A204.1 (cell line): ENCODE measurements around the gene TACR1.
"Not testable (repeated sequence)": the region's sequence is repeated elsewhere in the genome, so short reads cannot be mapped to it uniquely, and the experiment has no call there.

ENCODE experiments used
- FAIRE-seq: peaks from 2 replicates; lab custom pipeline; 2012; peaks lifted over from hg19 to GRCh38; lab: Jason Lieb, UNC

The TACR1 gene, protein sequence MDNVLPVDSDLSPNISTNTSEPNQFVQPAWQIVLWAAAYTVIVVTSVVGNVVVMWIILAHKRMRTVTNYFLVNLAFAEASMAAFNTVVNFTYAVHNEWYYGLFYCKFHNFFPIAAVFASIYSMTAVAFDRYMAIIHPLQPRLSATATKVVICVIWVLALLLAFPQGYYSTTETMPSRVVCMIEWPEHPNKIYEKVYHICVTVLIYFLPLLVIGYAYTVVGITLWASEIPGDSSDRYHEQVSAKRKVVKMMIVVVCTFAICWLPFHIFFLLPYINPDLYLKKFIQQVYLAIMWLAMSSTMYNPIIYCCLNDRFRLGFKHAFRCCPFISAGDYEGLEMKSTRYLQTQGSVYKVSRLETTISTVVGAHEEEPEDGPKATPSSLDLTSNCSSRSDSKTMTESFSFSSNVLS

DNA sequence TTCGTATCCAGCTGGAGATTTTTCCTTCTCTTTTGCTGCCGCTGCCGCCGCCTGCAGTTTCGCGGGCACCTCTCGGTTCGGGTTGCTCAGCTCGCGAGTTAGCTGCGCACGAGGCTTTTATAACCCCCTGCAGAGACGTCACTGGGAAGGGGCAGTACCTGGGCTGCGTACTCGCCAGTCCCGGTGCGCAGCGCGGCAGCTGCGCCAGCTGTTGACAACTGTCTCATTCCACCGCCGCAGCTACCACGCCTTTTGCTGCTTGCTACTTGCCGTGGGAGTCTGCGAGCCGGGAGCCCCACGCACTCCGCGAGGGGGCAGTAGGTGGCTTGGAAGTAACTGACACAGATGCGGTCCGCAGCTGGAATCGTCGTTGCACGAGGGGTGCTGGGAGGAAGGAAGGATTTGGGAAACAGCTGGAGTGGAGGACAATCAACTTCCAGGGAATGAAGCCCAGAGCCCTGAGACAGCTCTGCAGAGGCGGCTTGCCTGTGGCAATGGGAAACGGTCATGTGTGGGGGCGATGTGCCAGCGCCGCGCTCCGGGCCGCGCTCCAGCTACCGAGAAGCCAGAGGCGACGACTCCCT, at the start of gene TACR1:
Gene TACR1 (minus strand): TSS at position 93 of the 584 bp plus-strand sequence. CDS start 586 bp downstream, outside the sequence.
- FAIRE-seq, result no peak

DNA sequence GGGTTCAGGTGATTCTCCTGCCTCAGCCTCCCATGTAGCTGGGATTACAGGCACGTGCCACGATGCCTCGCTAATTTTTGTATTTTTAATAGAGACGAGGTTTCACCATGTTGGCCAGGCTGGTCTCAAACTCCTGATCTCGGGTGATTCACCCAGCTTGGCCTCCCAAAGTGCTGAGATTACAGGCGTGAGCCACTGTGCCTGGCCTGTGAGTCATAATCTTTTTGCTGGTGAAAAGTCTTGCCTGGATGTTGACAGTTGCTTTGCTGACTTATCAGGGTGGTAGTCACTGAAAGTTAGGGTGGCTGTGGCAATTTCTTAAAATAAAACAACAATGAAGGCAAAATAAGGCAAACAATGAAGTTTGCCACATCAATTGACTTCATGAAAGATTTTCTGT, 49.3 kb upstream of the TACR1 start:
- FAIRE-seq, result not testable (repeated sequence)

DNA sequence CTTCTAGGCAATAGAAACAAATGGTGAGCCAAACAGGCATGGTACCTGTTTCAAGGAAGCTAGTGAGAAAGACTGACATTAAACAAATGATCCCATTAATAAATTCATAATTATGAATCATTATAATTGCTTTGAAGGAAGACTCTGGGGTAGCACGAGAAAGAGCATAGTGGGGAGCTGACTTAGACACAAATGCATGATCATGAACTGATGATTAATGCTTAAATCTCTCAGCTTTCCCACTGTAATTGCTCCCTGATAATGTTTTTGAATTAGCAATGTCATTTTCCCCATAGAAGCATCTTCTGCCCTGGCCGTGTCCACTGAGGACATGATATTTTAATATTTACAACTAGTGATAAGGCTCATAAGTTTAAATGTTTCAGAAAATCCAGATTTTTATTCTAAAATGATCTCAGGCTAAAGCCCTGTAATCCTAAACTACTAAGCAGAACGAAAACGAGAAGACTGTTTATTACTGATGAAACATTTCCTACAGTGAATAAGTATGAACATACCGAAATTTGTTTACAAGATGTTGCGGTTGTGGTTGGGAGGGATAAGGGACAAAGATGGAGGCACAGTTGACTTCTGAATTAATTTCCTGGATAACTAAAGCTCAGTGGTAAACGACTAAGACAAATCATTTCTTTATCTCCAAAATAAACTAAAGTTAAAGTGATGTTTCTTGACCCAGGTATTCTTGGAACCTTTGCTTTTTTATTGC, 47.3 kb upstream of the TACR1 start:
- no peak for FAIRE-seq

DNA sequence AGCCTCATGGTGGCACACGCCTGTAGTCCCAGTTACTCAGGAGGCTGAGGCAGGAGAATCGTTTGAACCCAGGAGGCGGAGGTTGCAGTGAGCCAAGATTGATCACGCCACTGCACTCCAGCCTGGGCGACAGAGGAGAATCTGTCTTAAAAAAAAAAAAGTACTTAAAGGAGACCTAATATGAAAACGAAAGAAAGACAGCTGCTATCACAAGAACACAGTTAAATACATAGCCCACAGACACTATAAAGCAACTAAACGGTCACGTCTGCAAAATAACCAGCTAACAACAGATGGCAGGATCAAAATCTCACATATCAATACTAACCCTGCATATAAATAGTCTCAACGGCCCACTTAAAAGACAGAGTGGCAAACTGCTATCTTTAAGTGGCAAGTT, 43.9 kb upstream of the TACR1 start:
- FAIRE-seq, result no peak

DNA sequence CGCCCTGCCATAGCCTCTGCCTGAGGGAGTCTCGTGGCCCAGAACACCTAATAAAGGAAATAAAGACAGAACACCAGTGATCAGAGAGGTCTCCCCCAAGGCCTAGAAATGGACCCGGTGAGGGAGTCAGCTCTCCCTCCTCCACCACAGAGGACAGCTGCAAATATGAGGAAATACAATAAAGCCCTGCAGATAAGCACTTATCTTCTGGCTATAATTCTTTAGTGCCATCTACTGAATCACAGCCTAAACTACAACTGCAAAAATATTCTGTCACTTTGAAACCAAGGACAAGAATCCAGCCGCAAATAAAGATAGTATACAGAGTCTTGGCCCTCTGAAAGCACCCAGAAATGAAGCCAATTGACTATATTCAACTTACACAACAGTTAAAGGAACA, 42.4 kb upstream of the TACR1 start:
- FAIRE-seq, result no peak

DNA sequence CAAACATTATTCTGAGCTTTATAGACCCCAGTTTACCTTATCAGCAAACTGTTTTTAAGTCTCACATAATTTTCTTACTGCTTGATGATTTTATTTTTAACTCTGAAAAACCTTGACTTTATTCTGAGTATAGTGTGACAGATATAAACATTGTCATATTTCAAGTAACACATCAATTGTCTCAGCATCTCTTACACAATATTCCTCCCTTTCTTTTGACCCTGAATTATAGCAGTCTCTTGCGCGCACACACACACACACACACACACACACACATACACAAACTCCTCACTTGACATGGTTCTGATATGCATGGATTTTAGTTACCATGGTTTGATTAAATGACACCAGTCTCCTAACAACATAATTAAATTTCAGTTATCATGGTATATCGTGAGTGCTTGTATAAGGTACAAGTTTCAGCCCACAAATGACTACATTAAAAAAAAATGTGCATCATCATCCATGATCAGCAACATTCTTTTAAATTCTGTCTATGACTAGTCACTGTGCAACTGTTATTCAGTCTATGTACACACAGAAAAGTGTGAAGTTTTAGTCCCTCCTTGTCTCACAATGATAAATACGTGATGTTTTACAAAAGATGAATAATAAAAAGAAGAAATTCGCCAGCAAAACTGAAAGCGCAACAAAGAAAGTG, 39.5 kb upstream of the TACR1 start:
- no peak for FAIRE-seq

DNA sequence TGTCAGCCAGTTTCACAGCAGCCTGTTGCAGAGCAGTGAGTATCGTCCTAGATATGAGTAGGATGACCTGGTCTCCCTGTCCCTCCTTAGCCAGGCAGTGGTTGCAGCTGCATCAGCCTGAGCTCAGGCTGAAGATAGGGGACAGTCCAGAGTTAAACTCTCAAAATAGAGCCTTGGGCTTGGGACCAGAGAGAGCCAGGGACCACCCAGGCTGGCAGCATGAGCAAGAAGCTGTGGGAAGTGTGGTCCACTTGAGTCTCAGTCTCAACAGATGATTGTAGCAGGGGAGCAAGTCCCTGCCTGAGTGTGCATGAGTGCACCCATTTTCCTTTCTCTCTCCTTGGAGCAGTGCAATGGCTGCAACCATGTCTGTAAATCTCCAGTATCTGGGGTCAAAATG, 38.0 kb upstream of the TACR1 start:
- no peak for FAIRE-seq

DNA sequence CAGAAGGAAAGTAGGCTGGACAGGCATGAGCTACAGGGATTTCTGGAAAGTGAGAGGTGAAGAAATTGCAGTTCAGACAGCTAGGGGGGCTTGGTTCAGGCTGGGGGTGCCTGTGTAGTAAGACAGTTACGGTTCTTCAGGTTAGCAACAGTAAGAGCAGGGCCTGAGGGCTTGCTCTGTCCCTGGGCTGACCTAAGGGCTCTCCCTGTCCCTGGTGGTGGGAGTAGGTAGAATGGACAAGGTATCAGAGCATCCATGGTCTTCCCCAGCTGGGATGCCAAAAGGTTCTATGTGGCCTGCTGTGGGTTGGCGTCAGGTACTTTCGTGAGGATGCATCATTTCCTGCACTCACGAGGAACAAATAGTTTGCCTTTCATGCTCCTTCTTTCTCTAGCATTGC, 34.6 kb upstream of the TACR1 start:
- FAIRE-seq, result no peak

DNA sequence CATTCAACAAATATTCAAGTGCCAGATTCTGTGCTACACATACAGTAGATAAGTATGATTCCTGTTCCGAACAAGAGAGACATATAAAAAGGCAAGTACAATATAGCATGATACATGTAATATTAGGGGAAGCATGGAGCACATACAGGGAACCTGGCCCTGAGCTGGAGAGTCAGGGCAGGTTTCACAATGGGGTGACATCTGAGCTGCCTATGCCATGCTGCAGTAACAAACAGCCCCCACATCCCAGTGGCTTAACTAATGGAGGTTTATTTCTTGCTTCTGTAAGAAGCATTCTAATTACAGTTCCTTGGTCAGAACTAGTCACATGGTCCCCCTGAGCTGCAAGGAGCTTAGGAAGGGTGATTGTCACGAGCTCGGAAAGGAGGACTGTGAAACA, 27.3 kb upstream of the TACR1 start:
- FAIRE-seq, result no peak

DNA sequence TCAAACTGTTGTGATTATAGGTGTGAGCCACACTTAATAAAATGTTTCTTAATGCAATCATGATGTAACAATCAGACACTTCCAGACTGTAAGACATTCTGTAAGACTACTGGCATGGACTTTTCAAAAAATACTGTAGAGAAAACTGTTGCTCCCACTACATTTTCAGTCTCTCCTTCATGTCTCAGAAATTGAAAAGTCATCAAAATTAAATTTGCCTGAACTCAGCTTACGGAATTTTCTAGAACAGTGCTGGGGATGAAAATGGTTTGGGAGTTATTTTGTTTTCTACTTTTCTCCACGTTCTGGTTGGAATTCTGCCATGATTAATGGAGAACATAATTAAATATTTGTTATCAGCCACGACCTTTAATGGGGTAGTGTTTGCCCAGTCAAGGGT, 26.8 kb upstream of the TACR1 start:
- no peak for FAIRE-seq

DNA sequence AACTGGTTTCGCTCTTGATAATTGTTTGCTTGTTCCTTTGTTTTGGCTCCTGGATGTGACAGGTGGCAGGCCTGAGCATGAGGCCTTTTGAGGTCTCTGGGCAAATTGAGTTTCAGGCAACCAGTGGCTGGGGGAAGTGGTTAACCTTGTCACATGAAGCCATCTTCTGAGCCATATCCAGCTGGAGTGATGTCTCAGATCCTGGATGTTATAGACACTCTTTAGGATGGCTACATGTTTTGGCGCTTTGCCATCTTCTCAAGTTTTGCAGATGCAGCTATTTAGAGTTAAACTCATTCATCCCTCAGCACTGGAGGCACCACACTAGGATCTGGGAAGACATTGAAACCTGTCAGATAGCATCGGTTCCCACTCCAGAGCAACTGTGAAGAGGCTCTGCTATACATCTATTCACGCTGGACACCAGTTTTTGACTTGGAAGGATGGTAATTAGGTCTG, 25.3 kb upstream of the TACR1 start:
- FAIRE-seq, result no peak

DNA sequence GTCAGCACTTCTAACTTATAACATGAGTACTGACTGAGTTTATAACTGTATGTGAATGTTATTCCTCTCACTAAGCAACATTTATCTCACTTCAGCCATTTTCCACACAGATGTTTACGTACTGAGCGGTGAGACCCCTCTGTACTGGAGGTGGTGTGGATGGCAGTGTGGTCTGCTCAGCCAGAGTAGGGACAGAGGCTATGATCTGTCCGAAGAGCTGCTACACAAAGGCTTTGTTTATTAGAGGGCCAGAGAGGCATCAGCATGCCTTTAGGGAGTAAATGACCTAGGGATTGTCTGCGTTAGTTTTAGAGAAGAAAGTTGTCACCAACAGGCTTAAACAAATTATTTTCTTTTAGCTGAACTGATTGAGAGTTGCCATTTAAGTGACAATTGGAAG, 23.2 kb upstream of the TACR1 start:
- no peak for FAIRE-seq

DNA sequence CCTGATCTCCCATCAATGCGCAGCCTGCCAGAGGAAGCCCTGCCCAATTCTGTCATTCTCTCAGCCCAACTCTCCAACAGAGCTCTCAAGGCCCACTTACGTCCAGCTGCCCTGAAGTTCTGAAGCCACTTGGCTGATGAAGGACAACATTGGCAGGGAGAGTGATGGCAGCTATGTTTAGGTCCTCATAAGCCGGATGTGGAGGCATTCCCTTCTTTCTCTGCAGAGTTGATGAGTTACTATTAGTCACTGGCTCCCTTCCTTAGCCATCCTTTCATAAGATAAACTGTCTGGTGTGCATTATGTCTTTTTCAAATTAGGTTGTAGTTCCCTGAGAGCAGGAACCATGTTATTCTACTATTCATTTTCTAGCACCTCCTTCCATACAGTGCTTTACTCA, 22.5 kb upstream of the TACR1 start:
- no peak for FAIRE-seq

DNA sequence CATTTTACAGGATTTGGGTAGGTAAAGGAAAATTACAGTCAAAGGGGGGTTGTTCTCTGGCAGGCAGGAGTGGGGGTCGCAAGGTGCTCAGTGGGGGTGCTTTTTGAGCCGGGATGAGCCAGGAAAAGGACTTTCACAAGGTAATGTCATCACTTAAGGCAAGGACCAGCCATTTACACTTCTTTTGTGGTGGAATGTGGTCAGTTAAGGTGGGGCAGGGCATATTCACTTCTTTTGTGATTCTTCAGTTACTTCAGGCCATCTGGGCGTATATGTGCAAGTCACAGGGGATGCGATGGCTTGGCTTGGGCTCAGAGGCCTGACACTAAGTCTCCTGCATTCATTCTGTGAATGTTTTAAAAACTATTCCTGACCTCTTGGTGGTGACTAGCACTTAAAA, 19.9 kb upstream of the TACR1 start:
- not testable (repeated sequence) for FAIRE-seq

DNA sequence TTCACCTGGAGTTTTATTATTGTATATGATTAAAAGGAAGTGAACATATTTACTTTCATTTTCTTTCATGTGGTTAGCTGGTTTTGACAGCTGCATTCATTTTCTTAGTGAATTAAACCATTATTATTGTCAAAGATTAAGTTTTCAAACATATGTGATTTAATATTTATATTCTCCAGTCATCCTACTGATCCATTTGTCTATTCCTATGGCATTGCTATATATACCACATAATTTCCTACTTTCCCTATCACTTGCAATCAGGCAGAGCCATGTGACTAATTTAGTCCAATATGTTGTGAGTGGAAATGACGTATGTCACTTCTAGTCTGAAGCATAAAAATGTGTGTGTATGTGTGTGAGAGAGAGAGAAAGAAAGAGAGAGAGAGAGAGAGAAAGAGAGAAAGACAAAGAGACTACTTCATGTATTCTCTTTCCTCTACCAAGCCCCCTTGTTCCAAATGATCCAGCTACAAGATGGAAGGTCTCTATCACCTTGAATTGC, 12.0 kb upstream of the TACR1 start:
- no peak for FAIRE-seq

DNA sequence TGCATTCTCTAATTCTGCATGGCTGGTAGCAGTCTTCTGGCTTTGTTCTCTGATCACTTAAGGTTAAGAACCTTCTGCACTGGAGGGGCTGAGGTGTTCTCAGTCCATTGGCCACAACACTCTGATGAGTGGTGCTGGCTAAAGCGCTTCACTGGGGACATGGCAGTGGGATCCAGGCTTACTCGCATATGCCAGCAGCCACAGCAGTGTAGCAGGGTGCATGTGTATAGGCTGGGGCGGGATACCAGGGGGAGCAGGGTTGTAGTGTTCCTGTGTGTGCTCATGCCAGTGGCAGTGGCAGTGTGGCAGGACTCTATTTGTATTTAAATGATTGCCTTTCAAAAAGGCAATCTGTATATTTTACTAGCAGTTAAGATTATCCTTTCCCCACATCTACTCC, 11.1 kb upstream of the TACR1 start:
- FAIRE-seq, result no peak

DNA sequence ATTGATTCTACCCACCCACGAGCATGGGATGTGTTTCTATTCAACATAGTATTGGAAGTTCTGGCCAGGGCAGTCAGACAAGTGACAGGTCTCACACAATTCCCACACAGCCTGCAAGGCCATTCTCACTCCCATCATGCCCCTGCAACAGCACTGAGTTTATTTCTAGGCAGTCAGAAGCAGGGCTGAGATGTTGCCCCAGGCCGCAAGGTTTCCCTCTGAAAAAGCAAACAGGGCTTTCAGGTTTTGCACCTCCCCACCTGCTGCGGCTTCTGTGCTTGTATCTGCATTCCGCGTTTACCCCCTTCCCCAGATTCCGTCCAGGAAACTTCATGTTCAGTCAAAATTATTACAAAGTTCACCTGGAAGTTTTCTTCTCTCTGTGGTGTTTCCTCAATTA, 9.4 kb upstream of the TACR1 start:
- no peak for FAIRE-seq

DNA sequence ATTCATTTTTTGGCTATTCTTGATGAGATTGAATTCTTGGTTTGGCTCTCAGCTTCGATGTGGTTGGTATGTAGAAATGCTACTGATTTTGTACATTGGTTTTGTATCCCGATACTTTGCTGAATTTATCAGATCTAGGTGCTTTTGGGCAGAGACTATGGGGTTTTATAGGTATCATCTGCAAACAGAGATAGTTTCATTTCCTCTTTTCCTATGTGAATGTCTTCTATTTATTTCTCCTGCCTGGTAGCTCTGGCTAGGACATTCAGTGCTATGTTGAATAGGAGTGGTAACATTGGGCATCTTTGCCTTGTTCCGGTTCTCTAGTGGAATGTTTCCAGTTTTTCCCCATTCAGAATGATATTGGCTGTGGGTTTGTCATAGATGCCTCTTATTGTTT, 5.5 kb upstream of the TACR1 start:
- no peak for FAIRE-seq

DNA sequence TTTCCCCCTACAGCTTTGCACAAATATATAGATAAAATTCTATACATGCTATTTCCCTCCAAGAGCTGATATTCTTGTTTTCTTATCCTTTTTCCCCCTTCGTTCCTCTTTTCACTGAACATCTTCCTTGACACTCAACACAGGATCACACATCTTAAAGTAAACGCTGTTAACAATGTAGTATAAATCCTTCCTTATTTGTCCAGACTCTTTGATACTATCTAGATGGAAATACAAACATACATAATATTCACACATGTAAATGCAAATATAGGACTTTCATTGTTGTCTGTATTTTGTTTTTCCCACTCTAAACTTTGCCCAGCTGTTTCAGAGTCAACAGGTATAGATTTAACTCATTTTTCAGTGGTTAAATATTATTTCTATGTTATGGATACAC, 3.0 kb upstream of the TACR1 start:
- FAIRE-seq, result no peak

DNA sequence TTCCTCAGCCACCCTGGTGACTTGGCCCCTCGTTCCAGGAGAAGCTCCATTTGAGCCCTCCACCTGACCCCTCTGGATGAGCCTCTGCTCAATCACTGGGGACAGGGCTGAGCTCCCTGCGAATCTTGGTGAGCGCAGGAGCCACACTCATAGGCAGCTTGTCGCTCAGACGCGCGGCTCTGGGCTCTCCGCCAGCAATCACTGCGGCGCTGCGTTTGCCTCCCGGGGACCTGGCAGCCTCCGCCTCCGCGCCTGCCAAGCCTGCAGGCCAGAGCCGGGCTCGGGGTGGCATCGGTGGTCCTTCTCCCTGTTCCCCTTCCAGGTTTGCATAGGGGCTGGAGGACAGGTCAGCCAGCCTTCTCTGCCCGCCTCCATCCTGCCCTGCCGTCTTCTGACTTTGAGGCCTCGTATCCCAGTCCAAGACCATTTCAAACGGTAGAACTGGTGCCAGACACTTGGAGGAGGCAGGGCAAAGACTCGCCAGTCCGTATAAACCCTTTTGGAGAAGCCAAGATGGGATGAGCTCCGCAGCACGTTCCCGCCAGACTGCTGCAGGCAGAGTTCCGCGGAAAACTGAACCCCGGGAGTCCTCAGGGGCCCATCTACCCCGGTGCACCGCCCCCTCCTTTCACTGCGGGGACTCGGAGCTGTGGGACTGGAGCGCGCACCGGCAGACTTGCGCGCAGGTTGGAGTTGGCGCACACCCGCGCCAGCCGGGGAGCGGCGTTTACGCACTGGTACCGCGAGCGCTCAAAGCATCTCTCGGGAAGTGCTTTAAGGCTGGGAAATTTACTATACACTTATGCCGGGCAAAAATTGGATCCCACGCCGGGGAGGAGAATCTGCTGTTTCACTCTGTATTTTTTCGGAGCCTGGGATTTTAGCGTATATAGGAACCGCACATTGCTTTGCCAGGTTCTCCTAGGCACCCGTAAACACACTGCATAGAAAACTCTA, 1.1 kb upstream of the TACR1 start:
- no peak for FAIRE-seq

DNA sequence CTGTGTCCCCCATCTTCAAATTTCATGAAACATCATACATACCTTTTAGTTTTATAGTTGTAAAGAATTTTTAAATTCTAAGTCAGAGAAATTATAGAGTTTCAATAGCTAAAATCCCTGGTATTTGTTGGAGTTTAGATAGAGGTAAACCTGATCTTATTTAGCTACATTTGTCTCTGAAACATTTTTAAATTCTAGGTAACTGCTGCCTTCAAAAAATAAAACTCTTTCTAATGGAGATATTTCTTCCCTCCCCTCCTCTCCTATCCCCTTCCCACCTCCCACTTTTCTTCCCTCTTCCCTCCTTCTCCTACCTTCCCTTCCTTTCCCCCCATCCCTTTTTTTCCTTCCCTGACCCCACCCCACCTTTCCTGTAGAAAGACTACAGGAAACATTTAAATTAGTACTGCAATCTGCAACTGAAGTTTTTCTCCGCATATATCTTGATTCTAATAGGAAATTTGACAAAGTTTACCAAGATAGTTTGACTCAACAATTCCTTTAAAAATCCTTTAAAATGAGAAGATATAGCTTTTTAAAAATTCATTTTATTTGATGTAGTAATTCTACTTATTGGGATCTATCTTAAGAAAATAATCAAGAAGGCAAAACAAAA, 4.1 kb downstream of the TACR1 start:
- no peak for FAIRE-seq
